HG03342 (cell line): Measurements from ENCODE around the gene FAM50B.
"Not testable (repeated sequence)": the region's sequence is repeated elsewhere in the genome, so short reads cannot be mapped to it uniquely, and the experiment has no call there.

Source experiments
- ATAC-seq: cut with Tn5 transposase; IDR thresholded peaks from one replicate; pipeline ENCODE4 v1.9.1; 2021; ENCODE audit warnings: mild to moderate bottlenecking, moderate library complexity; ENCODE audit not compliant: unreplicated experiment

FAM50B gene

DNA sequence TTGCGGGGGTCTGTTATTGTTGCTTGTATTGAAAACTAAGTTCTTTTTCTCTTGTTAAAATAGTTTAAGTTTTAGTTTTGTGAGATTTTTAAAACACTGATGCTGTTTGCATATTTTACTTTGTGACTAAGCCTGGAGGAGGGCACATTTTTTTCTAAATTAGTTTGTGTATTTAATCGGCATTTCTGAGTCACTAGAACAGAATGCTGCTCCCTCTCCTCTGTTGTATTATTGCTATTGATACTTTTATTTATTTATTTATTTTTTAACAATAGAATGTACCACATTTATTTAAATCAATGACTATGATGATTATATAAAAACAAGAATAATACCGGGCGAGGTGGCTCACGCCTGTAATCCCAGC lies 5.1 kb upstream of the FAM50B start:
- ATAC-seq = no peak

DNA sequence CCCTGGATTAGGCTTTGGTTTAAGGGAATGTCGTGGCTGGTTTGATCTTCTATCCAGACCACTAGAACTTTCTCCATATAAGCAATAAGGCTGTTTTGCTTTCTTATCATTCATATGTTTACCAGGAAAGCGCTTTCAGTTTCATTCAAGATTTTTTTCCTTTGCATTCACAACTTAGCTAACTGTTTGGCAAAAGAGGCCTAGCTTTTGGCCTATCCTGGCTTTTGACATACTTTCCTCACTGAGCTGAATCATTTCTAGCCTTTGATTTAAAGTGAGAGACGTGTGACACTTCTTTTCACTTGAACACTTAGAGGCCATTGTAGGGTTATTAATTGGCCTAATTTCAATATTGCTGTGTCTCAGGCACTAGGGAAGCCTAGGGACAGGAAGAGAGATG lies 1.7 kb upstream of the FAM50B start:
- ATAC-seq = no peak

DNA sequence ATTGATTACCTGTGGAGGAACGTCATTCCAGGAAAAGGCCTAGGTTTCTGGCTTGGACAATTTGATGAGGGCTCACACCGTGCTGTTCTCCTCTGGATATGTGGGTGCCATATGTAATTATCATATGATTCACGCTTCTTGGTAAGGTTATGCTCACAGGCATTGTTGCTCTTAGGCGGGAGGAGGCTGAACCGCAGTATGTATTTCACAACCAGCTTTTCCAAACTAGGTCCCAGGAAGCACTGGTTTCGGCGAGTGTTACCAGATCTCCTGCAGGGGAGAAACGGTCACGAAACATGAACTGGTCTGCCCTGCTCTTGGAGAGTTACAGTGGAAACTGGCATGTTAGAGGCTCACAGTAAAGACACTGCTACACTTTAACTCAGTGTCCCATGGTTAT lies 793 bp upstream of the FAM50B start:
- no peak for ATAC-seq

DNA sequence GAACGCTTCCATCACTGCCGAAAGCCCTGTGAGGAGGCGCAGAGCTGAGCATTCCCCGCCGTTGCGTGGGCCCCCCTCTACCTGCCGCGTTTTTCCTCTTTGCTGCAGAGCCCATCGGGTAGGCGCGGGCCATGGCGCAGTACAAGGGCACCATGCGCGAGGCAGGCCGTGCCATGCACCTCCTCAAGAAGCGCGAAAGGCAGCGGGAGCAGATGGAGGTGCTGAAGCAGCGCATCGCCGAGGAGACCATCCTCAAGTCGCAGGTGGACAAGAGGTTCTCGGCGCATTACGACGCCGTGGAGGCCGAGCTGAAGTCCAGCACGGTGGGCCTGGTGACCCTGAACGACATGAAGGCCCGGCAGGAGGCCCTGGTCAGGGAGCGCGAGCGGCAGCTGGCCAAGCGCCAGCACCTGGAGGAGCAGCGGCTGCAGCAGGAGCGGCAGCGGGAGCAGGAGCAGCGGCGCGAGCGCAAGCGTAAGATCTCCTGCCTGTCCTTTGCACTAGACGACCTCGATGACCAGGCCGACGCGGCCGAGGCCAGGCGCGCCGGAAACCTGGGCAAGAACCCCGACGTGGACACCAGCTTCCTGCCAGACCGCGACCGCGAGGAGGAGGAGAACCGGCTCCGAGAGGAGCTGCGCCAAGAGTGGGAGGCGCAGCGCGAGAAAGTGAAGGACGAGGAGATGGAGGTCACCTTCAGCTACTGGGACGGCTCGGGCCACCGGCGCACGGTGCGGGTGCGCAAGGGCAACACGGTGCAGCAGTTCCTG lies 693 bp downstream of the FAM50B start:
- no peak for ATAC-seq

DNA sequence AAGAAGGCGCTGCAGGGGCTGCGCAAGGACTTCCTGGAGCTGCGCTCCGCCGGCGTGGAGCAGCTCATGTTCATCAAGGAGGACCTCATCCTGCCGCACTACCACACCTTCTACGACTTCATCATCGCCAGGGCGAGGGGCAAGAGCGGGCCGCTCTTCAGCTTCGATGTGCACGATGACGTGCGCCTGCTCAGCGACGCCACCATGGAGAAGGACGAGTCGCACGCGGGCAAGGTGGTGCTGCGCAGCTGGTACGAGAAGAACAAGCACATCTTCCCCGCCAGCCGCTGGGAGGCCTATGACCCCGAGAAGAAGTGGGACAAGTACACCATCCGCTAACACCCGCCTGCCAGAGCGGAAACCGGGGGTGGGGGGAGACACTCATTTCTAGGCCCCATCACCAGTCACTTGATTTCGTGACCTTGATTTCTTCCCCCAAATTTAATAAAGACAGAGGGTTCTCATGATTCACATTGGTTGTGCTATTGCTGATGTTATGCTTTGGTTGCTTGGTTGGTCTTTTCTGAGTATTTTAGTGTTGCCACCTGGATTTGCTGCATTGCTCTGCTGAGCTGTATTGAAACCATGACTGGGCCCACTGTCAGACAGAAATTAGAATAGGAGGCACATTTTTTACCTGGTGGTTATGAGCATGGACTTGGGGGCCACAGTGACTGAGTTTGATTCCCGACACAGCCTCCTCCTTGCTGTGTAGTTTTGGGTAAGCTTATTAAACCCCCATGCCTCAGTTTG lies 1.5 kb downstream of the FAM50B start:
- no peak for ATAC-seq

DNA sequence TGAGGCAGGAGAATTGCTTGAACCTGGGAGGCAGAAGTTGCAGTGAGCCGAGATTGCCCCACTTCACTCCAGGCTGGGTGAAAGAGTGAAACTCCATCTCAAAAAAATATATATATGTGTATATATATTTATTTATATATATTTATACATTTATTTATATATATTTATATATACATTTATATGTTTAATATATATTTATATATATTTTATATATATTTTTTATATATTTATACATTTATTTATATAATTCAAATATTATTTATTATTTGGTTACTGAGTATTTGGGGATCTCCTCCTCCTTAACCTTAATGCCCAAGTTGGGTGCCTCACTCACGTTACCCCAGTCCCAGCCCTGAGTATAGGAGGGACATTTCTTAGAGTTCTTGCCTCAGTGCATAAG lies 2.7 kb downstream of the FAM50B start:
- no peak for ATAC-seq

DNA sequence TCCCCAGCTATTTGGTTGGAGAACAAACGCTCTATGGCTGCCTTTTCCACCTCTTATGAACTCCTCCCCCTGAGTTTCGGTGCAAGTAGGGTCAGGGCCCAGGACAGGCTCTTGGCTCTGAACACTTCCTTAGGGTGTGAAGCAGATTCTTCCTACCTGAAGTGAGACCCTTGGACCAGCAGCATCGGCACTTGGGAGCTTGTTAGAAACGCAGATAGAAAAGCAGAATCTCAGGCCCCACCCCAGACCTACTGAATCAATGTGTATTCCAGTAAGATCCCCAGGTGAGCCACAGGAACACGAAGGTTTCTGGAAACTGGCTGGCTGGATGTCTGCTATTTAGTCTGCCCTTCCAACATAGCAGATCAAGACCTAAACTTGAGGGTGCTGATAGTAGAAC lies 3.2 kb downstream of the FAM50B start:
- ATAC-seq = no peak

DNA sequence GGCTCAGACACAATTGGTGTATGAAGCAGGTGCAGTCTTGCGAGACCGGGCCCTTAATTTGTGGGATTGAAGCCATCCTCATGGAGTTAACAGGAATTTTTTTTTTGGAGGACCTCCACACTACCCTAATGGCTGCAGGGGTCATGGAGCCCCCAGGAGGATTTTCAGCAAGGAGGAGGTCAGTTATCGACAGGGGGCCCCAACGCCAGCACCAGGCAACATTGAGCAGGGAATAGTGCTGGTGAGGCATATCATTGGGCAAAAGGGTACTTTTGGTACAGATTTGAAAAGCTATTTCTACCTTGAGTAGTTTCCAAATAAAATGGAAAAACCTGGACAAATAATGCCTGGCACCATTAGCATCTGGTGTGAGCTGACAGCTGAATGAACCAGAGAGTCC lies 6.7 kb downstream of the FAM50B start:
- no peak for ATAC-seq

DNA sequence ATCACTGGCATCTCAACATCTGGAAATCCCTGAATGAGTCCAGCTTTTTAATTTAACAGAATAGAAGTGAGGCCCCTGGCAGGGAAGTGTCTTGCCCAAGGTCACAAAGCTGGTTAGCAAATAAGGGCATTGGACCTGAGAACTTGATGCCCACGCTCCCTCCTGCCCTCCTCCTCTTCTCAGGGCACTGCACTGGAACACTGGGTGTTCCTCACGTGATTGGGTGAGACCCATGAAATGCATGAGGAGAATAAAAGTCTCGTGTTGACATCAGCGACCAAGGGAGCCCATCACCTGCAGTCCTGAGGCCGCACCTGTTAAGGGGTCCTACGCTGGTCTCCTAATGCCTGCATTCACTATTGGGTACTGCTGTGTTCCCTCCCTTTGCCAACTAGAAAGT lies 7.4 kb downstream of the FAM50B start:
- ATAC-seq = no peak

DNA sequence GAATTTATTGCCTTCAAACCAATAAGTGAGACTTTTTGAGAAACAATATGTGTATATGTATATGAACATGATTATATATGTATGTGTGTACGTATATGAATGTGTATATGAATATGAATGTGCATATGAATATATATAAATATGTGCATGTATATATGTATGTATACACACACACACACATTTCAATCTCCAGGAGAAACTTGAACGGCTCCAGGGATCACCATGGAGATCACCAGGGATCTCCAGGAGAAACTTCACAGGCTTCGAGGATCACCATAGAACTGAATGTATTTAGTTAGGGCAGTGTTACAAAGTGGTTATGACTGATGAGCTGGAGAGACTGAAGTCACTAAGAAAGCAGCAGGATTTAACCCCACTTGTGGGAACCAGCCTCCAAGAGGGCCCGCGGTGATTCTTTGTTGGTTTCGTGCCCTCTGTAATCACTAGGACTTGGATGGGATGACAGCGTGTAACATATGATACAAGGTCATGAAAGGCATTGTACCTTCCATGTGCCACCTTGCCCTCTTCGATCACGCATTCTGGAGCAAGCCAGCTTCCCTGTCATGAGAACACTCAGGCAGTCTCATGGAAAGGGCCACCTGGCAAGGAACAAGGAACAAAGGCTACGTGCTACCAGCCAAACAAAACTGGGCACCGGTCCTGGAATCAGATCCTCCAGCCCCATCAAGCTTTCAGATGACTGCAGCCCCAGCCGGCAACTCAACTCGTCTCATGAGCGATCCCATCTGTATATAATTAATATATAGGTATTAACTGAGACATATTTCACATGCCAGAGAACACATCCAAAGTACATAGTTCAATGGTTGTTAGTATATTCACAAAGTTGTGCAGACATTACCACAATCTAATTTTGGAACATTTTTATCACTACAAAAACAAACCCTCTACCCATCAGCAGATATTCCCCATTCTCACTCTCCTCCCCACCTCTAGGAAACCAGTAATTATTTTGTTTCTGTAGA lies 8.6 kb downstream of the FAM50B start:
- no peak for ATAC-seq

DNA sequence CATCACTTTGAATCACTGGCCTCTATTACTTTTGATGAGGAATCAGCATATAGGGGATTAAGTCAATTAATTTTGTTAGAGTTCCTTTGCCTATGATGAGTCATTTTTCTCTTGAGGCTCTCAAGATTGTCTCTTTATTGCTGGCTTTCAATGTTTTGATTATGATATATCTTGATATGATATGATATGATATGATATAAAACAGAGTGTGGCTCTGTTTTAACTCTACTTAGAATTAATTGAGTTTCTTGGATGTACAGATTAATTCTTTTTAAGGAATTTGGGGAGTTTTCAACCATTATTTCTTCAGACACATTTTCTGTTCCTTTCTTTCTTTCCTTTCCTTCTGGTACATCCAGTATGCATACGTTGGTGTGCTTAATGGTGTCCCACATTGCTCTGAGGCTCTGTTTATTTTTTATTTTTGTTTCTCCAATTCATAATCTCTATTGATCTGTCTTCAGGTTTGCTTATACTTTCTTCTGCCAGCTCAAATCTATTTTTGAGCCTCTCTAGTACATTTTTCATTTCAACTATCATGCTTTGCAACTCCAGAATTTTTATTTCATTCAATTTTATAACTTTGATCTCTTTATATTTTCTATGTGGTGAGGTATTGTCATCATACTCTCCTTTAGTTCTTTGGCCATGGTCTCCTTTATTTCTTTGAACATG lies 10.8 kb downstream of the FAM50B start:
- no peak for ATAC-seq

DNA sequence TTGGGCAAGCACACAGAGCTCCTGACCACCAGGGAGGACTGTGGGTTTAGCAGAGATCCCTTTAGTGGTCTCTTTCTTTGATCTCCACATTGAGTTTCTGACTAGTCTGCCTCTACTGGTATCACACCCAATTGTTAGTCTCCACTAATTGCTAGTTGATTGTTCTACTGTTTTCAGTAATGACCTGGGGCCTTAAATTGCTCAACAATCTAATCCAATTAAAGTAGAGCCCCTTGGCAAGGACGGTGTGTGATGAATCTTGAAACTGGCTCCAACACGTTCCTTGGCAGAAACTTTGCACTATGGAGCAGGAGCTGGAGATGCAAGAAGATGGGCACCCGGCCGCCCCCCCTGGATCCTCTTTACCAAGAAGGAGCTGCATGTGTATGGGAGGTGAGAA lies 12.3 kb downstream of the FAM50B start:
- ATAC-seq = no peak

DNA sequence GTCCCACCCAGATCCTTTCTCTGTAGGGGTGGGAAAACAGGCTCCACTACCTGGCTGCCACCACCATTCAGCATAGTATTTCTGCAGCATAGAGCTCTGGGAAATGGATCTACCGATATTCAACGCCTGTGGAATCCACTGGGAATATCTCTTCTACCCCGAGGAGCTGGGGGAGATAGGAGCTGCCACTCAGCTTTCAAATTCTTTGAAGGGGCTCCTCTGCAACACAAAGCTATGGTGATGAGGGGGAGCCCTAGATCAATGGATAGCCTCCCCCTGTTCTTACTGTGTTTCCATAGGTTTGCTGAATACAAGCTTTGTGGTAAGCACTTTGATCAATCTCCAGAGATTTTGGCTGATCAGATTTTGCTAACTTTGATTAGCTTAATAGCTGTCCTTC lies 12.9 kb downstream of the FAM50B start:
- no peak for ATAC-seq

DNA sequence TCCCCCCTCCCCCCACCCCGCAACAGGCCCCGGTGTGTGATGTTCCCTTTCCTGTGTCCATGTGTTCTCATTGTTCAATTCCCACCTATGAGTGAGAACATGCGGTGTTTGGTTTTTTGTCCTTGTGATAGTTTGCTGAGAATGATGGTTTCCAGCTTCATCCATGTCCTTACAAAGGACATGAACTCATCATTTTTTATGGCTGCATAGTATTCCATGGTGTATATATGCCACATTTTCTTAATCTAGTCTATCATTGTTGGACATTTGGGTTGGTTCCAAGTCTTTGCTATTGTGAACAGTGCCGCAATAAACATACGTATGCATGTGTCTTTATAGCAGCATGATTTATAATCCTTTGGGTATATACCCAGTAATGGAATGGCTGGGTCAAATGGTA lies 14.1 kb downstream of the FAM50B start:
- not testable (repeated sequence) for ATAC-seq

DNA sequence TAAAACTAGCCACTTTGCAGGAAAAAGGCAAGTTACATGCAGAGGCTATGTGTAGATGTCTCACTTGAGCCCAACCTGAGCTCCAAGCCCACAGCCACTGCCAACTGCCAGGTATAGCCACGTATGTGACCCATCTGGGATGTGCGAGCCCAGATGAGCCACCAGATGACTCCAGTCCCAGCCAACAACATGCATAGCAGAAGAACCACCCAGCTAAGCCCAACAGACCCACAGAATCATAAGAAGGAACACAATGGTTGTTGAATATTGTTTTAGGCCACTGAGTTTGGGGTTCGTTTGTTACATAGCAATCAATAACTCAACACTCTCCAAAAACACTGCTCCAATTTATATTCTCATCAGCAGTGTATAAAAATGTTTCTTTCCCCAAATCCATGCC lies 16.3 kb downstream of the FAM50B start:
- ATAC-seq = no peak

DNA sequence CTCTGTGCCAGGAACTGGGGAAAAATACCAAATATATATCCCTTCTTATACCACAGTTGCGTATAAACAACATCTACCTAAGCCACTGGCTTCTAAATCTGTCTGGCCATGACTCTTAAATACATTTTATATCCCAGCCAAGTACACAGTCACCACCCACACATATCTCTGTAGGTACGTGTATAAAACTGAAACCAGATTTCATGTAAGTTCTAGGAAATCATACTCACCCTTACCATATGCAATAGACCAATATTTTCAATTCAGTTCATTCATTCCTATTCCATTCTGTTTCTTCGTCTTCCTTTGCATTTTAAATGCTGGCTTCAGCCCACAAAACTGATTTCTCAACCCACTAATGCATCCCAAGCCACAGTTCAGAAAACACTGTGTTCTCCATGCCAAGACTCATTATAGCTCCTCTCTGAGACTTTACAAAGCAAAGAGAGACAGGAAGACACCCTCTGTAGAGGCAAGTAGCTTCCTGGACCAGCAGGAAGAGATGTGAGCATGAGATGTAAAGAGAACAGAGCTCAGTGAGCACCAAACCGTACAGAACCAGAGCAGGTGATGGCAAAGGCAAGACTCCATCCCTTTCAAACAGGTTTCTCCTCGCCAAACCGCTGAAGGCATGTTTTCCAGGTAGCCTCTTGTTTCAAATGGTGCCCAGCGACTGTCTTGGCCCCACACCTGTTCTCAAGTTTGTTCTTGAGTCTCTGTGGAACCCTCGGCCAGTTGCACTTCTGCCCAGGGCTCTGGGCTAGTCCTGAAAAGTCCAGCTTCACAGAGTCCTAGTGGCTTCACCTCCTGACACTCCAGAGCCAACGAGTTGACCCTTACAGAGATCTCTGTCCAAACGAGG lies 18.7 kb downstream of the FAM50B start:
- no peak for ATAC-seq

DNA sequence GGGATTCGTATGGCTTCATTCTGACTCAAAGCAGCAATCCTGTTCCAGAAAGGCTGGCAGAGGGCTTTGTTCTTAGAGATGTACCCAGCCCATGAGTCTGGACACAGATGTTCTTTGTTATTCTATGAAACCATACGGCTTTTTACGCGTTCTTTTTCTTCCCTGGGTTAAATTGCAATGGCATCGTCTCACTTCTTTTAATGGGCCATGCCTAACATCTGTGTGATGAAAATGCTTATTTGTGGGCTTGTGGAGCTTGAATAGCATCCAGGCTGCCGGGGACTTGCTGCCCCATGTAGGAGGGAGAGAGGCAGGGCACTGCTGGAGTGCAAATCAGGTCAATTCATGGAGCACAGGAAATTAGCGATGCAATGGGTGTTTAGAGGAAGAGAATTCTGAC lies 19.4 kb downstream of the FAM50B start:
- ATAC-seq = no peak

DNA sequence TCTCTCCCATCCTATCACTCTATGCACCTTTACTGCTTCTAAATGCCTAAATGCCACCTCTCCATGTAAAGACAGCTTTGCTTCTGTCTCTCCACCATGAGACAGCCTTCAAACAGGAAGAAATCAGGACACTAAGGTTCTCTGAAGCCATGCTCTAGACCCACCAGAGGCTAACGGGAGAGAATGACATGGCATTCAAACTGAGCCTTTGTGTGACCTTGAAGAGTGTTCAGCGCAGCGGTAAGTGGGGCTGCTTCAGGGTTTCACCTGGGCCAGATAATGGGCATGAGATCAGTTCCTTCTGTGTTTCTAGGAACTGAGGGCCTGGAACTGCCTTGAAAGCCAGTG lies 20.1 kb downstream of the FAM50B start:
- no peak for ATAC-seq

DNA sequence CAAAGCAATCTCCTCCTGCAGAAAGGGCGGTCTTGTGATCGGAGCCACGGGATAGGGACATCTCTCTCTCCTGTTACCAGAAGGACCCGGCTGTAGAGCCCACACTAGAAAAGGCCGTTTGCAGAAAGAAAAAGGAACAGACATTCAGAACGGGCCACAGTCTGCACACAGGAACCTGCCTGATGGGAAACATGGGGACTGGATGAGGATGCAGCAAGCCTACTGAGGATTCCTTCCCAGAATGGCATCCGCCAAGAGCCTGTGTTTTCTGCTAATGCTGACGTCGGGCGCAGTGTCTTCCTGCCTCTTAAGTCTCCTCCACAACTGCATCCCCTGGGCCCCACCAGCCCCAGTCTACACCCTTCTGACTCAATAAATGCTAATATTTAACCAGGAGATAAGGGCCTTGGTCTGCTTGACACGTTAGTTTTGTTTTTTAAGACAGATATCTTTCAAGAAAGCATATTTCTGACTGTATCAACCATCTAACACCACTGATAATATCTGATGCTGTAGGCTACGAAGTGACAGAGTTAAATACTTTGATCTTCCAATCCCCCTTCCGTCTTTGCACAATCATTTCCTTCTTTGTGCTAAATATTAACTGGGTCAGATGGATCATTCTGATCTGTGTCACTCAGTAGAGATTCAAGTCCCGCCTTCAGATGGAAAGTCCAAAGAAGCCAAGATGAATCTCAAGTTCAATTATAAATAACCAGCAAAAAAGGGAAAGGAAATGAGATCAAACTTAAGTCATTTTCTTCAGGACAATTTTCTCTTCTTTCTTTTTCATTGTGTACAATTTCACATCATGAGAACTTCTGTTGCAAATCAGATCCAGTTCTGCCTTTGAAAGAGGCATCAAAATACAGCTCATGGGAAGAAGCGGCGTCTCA lies 20.7 kb downstream of the FAM50B start:
- no peak for ATAC-seq
